HG02610 (cell line): ENCODE results near the gene ITGAD.

Experiments used
- ATAC-seq: cut with Tn5 transposase; IDR thresholded peaks from one replicate; pipeline ENCODE4 v1.9.1; 2021; ENCODE audit warnings: mild to moderate bottlenecking, moderate library complexity; ENCODE audit not compliant: unreplicated experiment

Gene ITGAD

DNA sequence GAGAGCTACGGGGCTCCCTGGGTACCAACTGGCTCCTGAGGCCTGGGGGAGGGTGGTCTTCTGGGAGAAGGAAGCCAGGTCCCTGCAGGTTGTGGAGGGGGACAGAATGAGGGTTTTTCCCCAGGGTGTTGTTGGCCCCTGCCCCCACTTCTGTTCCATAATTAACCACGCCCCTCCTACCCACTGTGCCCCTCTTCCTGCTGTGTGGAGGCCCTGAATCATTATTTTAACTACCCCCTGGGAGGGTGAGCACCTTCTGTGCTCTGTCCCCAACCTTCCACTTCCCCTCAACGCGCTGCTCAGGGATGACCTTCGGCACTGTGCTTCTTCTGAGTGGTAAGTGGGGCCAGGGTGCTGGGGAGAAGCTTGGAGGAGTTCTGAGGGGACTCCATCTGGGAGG, at the start of gene ITGAD:
TSS of gene ITGAD (plus strand) at position 280 of the 400 bp plus-strand sequence. CDS start at position 306, 26 bp downstream.
- no peak for ATAC-seq

DNA sequence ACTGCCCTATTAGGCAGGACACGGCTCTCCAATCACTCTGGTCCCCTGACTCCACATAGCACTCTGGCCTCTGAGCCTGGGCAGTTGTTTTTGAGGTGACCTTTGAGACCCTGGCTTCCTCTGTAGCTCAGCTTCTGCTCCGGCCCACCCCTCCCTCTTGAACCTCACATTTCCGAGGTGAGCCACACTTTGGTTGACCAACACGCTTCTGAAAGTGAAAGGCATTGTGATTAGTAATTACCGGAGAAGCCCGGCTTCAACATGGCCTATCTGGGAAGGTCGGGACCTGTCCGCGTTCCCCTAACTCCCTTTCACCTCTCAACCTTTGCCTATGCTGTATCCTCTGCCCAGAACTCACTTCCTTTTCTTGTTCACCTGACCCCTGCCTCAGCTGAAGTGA, 48.4 kb upstream of the ITGAD start:
- ATAC-seq: peak; percentile 91

DNA sequence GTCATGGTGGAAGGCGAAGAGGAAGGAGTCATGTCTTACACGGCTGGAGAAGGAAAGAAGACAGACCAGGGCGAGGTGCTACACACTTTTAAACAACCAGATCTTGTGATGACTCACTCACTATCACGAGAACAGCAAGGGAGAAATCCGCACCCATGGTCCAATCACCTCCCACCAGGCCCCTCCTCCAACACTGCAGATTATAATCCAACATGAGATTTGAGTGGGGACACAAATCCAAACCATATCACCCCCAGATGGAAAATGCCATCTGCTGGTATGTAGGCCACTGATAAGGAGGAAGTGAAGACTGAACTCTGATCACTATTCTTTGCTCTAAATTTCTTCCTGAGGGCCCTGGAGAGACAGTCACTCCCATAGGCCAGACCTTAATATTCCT, 45.7 kb upstream of the ITGAD start:
- ATAC-seq: no peak

DNA sequence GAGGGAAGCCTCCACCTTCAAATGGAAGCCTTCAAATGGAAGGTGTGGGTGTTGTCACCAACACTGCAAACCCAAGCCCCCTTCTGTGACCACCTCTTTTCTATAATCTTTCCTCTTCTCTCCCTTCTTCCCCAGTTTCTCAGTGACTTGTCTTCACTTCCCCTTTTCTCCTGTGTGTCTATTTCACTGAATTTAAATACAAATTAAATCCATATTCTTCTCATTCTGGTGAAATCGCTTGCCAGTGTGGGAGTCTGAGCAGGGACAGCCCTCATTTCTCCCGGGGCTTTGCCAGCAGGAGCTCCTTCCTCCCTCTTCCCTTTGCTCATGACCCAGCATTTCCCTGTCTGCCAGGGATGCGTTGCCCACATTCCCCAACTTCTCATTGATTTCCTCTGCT, 44.6 kb upstream of the ITGAD start:
- no peak for ATAC-seq

DNA sequence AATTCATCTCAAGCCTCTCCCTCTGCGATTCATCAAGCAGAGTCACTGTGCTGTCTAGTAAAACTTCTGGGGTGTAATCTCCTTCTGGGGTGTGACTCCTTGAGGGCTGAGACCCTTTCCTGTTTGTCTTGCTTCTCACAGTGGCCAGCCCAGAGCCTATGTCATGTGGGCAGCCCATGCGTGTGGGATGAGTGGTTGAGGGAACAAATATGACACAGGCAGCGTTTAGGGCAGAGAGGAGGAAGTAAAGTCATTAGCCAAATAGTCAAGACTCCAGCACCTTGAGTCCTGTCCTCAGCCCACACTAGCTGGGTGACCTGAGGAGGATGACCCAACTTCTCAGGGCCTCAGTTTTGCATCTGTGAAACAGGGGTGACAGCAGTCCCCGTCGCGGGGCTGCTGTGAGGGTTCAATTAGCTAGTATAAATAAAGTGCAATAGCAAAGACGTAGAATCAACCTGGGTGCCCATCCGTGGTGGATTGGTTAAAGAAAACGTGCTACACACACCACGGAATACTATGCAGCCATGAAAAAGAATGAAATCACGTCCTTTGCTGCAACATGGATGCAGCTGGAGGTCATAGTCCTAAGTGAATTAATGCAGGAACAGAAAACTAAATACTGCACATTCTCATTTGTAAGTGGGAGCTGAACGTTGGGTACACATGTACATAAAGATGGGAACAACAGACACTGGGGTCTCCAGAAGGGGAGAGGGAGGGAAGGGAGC, 42.7 kb upstream of the ITGAD start:
- ATAC-seq: no peak

DNA sequence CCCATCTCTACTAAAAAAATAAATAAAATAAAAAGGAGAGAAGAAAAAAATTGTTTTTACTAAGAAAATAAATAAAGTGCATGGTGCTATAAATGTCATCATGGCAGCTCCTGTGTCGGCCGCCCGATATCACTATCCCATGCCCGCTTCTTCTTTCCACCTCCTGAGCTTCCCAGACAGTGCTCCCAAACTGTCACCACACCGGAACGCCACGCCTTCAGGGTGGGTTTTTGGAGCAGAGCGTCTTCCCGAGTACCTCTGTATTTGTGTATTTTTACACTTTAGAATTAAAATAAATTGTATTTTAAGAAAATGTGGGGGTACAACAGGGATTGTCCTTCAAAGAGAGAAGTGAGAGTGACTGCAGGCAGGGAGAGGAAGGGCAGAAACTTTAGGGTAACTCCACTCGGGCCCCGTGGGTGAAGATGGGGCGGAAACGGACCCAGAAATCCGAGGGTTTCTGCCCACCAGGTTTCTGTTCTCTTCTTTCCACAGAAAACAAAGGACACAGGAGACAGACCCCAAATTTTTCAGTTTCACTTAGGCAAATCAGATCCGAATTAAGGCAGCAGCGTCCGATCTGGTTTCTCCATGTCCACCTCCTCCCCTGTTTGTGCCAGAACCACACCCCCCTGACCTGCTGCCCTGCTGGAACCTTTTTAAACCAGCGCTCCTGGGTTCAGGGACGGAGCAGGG, 41.7 kb upstream of the ITGAD start:
- no peak for ATAC-seq

DNA sequence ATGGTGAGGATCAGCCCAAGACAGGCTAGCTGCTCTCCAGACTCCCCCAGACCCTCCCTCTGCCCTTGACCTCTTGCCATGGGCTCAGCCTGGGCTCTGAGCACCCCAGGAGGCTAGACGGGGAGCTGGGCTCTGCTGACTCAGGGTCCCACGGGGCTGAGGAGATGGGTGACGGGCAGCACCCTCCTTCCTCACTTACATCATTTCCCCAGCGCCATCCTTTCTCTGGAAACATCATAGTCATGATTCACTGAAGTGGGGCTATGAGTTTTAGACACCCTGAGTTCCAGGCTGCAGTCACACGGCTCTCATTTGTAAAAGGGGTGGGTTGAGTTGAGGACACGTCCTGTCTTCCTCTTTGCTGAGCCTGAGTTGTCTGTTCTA, 41.2 kb upstream of the ITGAD start:
- no peak for ATAC-seq

DNA sequence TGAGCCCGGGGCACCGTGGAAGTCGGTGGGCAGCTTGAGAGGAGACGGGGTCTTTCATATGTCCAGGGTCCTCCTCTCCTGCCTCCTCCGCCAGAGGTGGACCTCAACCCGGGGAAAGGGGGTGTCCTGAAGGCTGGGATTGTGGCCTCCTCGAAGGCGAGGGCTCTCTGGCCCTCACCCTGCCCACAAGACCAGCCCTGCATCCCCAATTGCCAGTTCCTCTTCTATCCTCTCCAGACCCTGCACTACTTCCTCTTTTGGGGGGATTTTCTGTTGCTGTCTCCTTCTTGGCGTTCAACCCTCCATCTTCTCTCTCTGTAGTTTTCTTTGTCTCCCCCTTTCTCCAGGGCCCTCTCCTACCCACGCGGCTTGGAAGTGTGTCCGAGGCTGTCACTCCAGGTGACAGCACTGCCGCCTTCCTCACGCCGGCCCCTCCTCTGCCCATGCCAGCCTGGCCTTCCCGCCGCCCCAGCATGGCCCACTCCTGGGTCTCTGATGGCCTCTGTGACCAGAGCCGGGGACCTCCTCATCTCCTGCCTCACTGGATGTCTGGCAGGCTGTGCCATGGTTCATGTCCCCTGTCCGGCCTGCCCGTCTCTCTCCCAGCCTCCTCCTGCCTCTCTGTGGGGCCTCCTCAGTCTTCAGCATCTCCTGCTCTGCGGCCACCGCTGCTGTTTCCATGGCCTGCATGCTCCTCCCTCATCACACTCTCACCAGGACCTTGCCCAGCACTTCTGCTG, 40.6 kb upstream of the ITGAD start:
- ATAC-seq: no peak

DNA sequence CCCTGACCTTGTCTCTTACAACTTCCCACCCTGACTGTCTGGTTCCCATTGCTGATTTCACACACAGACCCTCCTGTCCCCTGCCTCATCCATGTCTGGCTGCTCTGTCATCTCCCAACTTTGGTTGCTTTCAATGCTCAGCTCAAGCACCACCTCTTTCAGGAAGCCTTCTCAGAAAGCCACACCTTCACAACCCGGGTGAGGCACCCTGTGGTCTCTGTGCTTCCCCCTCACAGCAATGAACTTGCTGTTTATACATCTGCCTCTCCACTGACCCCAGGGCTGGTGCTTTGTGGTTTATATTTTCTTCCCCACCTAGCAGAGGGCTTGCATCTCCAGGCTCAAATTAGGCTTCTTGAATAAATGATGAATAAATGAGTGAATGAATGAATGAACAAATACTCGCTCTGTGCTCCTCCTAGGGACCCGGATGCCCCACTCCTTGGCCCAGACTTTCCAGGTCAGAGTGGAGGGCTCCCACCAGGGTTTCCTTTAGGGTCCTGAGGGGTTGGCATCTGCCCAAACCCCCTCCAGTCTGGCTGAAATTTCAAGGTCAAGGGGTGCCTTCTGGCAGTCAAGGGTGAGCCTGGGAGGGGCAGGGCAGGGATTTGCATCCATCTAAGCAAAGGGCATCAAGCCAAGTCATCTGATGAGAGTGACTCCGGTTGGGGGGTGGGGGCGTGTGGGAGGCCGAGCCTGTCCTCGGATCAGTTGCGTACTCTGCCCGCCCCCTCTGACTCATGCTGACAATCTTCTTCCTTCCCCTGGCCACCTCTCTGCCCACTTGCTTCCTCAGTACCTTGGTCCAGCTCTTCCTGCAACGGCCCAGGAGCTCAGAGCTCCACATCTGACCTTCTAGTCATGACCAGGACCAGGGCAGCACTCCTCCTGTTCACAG, 38.5 kb upstream of the ITGAD start, which contains the start of gene ITGAX:
TSS of gene ITGAX (plus strand) at position 783 of the 898 bp plus-strand sequence. CDS start at position 862, 79 bp downstream.
- peak; percentile 90 for ATAC-seq

DNA sequence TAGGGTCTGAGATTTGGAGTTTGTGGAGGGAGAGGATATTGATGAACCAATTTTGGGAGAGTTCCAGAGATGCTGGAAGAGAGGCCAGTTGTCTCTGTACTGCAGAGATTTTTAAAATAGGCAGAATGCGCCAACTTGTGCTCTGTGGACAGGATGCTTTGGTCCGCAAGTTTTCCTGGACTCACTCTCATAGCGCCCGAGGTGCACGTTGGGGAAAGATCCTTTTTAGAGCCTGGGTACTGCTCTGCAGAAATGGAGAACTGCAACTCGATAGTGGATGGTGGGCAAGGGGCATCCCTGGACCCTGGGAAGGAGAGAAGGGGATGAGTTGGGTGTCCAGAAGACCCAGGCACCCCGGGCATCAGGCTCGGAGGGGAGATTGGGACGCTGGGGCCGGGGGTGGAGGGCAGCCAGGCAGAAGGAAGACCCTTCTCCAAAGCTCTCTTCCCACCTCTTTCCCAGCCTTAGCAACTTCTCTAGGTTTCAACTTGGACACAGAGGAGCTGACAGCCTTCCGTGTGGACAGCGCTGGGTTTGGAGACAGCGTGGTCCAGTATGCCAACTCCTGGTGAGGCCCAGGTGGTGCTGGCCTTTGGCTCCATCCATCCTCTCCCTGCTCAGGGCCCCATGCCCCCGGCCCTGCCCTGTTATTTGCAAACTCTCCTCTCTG, 37.6 kb upstream of the ITGAD start:
- no peak for ATAC-seq

DNA sequence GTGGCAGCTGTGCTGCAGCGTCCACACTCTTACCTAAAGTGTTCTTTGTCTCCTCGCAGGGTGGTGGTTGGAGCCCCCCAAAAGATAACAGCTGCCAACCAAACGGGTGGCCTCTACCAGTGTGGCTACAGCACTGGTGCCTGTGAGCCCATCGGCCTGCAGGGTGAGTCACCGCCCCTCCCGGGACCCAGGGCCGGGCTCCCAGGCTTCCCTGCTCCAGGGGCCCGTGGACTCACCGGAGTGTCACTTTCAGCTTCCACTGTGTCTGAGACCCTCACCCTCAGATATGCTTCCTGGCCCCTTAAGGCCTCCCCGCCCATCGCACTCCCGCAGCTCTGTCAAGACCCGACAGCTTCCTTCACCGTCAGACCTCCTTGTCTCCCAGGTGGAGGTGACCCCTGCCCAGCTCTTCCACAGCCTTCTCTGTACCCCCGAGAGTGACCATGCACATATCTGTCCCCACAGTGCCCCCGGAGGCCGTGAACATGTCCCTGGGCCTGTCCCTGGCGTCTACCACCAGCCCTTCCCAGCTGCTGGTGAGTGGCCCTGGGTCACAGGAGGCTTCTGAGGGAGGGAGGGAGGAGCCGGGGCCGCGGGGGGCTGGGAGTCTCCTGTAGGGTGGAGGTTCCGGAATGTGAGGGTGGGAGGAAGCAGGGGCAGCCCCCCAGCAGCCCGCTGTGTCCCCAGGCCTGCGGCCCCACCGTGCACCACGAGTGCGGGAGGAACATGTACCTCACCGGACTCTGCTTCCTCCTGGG, 36.4 kb upstream of the ITGAD start:
- ATAC-seq: no peak

DNA sequence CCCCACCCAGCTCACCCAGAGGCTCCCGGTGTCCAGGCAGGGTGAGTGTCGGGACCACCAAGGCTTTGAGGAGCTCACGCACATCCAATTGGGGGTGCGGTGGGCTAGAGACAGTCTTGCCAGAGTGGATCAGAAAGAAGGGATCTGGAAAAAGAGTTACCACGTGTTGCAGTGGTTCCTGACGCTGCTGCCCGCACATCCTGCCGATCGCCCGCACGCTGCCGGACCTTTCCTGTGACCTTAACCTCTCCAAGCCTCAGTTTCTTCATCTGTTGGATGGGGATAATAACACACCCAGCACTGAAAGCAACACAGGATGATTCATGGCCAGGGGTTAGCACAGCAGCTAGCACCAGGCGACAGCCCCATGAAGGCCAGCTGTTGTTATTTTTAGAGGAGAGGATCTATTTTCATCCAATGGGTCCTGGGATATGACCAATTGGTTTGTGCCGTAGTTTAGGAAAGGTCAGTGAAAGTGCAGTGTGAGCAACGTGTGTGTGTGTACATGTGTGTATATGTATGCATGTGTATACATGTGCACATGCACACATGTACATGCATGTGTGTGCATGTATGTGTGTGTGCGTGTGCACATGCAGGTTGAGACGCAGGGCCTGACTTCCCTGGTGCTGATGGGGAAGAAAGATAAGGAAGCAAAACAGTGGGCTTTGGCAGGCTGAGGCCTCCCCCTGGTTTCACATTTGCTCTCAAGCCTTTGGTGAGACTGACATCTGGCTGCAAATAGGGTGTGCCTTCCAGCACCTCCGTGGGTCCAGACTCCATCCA, 35.6 kb upstream of the ITGAD start:
- no peak for ATAC-seq

DNA sequence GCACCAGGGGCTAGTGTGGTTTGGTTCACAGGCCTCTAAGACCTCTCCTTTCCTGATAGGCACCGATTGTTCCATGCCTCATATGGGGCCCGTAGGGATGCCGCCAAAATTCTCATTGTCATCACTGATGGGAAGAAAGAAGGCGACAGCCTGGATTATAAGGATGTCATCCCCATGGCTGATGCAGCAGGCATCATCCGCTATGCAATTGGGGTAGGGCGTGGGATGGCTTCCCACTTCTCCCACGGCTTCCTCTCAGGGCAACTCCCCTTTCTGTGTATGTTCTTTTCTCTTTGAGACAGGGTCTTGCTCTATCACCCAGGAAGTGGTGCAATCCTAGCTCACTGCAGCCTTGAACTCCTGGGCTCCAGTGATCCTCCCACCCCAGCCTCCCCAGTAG, 32.9 kb upstream of the ITGAD start:
- no peak for ATAC-seq

DNA sequence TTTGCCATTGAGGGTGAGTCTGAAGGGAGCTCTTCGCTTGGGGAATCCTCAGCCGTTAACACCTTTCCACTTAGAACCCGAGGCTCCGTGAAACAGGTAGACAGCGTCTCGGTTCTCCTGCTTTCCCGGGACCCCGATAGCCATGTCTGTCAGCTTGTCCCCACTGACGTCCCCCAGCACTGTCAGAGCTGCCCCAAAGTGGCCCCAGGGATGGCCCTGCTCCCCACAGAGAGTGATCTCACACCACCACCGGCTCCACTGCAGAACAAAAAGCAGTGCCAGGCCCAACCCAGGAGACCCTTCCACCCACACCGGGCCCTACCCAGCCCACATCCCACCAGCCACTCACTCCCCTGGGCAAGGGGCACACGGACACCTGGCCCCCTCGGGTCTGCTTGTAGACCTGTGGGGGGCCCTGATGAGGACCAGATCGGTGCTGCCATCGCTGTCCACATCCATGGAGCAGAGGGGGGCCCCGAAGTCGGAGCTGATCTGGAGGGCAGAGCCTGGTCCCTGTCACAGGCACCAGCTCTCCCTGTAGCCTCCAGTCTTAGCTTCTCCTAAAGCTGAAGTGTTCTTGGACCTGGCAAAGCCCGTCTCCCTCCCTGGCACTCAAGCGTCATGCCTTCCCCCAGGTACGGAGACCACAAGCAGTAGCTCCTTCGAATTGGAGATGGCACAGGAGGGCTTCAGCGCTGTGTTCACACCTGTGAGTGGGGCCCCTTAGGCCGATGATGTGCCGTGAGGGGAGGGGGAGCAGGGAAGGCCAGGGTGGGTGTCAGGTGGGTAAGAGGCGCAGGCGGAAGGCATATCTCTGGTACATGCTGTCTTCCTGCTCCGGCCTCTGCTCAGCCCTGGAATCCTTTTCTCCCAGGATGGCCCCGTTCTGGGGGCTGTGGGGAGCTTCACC, 31.7 kb upstream of the ITGAD start:
- no peak for ATAC-seq

DNA sequence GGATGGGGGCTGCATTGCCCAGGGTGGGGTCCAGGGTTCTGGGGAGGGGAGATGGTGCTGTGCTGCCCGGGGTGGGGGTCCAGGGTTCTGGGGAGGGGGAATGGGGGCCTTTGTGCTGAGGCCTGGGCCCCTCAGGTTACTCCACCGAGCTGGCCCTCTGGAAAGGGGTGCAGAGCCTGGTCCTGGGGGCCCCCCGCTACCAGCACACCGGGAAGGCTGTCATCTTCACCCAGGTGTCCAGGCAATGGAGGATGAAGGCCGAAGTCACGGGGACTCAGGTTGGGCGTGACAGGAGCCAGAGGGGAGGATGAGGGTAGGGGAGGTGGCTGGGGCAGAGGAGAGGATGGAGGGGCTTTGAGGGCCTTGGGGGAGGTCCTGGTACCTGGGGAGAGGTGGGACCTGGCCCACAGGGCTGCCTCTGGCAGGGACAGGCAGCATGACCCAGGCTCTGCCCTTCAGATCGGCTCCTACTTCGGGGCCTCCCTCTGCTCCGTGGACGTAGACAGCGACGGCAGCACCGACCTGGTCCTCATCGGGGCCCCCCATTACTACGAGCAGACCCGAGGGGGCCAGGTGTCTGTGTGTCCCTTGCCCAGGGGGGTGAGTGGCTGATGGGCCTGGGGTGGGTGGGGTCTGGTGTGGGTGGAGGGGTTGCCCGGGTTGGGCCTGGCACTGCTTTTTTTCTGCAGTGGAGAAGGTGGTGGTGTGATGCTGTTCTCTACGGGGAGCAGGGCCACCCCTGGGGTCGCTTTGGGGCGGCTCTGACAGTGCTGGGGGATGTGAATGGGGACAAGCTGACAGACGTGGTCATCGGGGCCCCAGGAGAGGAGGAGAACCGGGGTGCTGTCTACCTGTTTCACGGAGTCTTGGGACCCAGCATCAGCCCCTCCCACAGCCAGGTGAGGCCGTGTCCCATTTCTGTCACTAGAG, 30.4 kb upstream of the ITGAD start:
- ATAC-seq: no peak

DNA sequence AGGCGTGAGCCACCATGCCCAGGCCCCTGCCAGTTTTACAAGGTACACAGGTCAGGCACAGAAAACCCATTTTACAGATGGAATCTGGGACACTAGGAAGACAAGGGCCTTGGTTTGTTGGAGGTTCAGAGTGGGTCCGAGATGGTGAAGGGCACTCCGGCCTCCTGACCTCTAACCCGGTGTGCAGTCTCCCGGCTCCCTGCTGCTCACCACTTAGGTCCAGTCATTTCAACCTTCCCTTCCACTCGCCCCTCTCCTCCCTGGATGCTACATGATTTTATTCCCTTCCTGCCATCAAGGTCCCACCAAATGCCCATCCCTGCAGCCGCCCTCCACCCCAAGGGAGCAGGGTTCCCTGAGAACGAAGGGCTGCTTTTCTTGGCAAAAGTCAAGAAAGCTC, 29.4 kb upstream of the ITGAD start:
- ATAC-seq: no peak

DNA sequence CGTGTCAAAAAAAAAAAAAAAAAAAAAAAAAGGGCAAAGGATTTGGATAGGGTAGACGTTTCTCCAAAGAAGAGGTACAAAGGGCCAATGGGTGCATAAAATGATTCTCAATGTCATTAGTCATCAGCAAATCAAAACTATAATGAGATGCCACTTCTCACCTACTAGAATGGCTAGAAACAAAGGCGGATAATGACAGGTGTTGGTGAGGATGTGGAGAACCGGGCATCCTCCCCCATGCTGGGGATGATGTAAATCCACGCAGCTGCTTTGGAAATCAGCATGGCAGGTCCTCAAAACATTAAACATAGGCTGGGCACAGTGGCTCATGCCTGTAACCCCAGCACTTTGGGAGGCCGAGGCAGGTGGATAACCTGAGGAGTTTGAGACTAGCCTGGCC, 28.7 kb upstream of the ITGAD start:
- ATAC-seq: no peak
